ENCODE data around the gene FAM163B.
A peak's percentile ranks its signal among the peaks of the same experiment; 100 is the strongest.
"Not testable (repeated sequence)": the region's sequence is repeated elsewhere in the genome, so short reads cannot be mapped to it uniquely, and the experiment has no call there.

Gene FAM163B

GRCh38 chr9:133564451-133565116, 44.6 kb downstream of the FAM163B start:
- DNase-seq = no peak

GRCh38 chr9:133563814-133564213, 45.4 kb downstream of the FAM163B start:
- not testable (repeated sequence) for DNase-seq

- DNase-seq = peak; percentile 31 to 39 (median 38)
Observed at GRCh38 chr9:133563291-133563796, 45.8 kb downstream of the FAM163B start.

DNA sequence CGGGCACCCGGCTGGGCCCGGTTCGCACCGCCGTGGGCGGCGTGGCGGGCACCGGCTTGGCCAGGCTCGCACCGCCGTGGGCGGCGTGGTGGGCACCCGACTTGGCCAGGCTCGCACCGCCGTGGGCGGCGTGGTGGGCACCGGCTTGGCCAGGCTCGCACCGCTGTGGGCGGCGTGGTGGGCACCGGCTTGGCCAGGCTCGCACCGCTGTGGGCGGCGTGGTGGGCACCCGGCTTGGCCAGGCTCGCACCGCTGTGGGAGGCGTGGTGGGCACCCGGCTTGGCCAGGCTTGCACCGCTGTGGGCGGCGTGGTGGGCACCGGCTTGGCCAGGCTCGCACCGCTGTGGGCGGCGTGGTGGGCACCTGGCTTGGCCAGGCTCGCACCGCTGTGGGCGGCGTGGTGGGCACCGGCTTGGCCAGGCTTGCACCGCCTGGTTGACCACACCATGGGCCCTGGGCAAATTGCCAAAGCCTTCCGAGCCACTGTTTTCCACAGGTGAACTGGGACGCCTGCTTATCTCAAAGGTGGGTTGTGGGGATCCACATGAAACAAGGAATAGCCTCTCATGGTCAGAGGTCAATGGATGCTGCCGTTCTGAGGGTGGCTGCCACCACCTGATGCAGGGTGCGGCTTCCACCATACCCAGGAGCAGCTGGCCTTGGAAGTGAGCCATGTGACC, 46.4 kb downstream of the FAM163B start:
- no peak for DNase-seq

DNA sequence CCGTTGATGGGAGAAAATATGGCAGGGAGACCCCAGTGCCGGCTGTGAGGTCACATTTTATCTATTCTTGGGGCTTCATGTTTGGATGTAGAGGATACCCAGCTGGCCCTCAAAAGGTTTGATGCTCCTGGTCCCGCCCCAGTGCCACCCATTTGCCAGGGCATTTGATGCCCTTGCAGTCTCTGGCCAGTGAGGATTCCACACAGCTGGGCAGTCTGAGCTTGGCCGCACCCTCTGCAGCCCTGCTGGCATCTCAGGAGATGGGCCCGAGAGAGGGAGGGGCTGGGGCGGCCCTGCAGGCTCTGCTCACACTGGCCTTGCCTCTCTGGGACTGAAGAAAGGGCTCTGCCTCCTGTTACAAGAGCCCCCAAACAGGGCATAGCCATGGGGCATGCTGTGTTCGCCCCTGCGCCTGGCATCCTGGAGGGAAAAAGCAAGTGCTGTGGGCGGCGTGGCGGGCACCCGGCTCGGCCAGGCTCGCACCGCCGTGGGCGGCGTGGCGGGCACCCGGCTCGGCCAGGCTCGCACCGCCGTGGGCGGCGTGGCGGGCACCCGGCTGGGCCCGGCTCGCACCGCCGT, 47.1 kb downstream of the FAM163B start:
- DNase-seq = no peak

DNA sequence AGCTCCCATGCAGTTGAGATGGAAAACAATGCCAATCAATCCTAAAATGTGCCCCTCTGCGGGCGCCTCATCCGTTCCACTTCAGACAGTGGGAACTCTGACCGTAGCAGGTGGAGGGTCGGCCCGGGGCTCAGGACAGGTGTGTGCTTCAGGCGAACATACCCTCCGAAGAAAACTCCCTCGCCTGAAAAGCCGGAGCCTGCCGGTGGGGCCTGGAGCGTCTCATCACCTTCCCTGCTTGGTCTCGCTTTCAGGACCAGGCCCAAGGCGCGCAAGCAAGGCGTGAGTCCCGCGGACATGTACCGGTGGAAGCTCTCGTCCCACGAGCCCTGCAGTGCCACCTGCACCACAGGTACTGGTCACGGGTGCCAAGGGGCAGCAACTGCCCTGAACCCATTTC, 48.2 kb downstream of the FAM163B start:
- DNase-seq = no peak

- no peak for DNase-seq
Observed at GRCh38 chr9:133560311-133560710, 48.9 kb downstream of the FAM163B start.

- DNase-seq = peak; percentile 77 to 82 (median 81)
Observed at GRCh38 chr9:133558191-133559126, 50.7 kb downstream of the FAM163B start.

- no peak for DNase-seq
Observed at GRCh38 chr9:133557581-133557980, 51.6 kb downstream of the FAM163B start.

GRCh38 chr9:133556354-133556753, 52.8 kb downstream of the FAM163B start:
- DNase-seq = no peak

- no peak for DNase-seq
Observed at GRCh38 chr9:133554729-133555128, 54.5 kb downstream of the FAM163B start.

- DNase-seq = no peak
Observed at GRCh38 chr9:133553973-133554713, 55.0 kb downstream of the FAM163B start.

GRCh38 chr9:133553123-133553522, 56.1 kb downstream of the FAM163B start:
- no peak for DNase-seq

DNA sequence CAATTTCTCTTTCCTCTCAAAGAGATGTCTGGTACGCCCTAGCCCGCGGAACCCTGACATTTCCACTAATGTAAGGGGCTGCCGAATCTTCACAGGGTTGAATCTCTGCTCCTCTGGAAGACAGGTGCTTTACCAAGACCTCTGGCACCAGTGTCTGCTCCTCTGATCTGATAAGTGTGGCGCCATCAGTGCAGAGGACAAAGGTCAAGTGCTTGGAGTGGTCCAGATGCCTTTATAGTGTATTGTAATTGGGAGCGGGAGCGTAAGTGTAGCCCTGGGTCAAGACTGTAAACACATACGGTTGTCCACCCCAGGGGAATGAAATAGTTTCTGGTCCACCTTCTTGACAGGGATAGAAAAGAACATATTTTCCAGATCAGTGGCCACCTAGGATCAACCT, 57.0 kb downstream of the FAM163B start:
- no peak for DNase-seq

DNA sequence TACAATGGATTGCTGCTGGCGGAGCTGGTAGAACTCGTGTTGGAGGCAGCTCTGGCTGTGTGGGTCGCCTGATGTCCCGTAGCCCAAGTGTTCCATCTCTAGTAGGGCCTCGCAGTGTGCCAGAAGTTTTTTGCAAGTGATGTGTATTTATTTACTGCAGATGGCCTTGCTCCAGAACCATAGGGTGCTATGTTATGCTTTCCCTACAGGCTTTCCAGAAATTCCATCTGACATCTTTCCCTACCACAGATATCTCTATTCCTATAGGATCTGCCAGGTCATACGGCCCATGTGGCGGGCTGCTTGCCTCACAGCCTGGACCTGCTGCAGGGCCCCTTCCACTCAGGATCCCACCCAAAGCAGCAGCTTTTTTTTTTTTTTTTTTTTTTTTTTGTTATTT, 57.7 kb downstream of the FAM163B start:
- no peak for DNase-seq

GRCh38 chr9:133547116-133547515, 62.1 kb downstream of the FAM163B start:
- DNase-seq = no peak

DNA sequence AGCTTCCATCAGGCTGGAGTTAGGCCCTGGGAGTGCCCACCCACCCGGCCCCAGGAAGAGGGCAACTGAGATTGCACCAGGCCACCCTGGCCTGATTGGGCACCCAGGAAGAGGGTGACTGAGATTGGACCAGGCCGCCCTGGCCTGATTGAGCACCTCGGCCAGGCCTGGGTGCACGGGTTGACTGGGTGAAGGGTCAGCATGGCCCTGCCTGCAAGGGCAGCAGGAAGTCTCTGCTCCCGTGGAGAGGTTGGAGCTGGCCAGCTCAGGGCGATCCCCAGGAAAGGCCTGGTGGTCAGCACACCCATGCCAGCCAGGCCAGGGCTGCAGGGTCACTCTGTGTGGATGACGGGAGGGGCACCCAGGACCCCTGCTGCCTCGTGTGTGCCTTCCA, 62.9 kb downstream of the FAM163B start:
- no peak for DNase-seq

DNA sequence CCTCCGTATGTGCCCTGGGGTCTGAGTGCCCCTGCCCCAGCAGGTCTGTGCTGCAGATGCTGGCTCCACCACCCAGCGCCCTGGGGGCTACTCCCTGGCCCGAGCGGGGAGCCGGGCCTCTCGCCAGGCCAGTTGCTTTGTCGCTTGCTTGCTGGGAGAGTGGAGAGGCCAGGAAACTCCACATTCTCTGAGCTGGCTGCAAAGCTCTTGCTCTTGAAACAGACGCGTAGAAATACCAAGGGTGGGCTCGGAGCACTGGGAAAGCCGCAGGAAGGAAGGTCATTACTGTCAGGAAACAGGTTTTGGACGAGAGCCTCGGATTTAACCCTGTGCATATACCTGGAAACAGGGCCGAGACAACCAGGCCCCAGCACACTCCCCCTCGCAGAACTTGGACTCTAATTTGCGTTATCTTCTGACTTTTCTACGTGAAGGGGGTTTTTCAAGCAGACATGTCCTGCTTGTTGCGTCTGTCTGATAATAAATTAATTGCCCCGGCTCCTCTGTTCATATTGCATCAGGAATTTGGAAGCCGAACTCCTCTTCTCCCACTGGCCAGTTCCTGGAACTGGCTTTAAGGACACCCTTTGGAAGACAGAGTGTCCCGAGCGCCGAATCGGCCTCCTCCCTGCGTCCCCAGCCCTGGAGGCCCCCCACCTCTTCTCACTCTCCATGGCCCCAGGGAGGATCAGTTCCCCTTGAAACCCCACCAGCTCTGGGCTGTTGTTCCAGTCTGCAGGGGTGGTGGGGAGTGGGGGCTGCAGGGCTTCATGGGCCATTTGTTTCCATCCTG, 63.5 kb downstream of the FAM163B start:
- no peak for DNase-seq

DNA sequence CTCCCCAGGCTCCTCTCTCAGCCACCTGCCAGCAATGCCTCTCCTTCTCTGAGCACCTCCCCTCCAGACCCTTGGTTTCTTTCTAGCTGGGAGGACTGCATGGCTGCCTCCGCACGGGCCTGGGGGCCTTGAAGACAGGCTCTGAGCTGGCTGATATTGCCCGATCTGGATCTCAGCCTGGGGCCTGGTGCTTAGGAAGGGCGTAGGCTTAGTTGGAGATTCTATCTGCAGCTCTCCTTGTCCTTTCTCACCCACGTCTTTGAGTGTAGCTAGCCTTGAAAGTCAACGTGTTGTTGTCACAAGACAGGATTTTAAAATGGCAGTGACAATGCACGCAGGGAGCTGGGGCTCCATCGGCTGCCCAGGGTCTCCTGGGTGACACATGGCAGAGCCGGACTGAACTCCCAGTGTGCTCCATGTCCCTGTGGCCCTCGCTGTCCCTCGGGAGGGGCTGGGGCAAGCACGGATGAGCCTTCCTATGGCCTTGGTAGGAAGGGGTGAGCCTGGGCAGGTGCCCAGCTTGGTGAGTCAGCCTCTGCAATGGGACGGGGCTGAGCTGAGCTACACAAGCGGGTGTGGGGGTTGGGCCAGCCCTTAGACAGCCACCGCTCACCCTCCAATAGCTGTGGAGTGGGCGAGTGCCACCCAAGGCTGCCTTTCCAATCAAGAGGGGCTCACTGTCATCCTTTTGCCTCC, 65.3 kb downstream of the FAM163B start:
- no peak for DNase-seq

DNA sequence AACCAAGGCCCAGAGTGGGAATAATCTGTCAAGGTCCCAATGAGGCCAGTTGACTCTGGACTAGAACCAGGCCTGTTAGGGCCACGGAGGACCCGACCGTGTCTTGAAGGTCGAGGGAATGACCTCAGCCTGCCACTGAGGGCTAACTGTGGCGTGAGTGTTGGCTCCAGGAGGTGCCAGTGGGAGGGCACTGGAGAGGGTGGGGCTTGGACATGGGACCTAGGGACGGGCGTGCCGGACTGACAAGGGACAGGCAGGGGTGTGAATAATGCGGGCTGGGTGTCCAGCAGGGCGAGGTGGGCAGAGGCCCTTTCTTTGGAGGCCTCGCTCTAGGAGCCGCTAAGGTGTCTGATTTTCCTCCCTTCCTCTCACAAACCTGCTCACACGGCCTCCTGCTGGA, 67.2 kb downstream of the FAM163B start:
- no peak for DNase-seq

GRCh38 chr9:133540698-133541025, 68.5 kb downstream of the FAM163B start:
- DNase-seq = no peak
